C4-2B (cell line): ENCODE results near the gene MORN1.

Experiments used
- ZFX ChIP-seq: fragments of 450-650 bp; IDR thresholded peaks from 2 replicates; pipeline ENCODE4 v1.6.1; 2017
- TF ChIP-seq, protein P1 (sequence below): fragments of 450-650 bp; conservative IDR thresholded peaks from 2 replicates; pipeline ENCODE4 v1.5.1; 2017; ENCODE audit warnings: mild to moderate bottlenecking

DNA sequence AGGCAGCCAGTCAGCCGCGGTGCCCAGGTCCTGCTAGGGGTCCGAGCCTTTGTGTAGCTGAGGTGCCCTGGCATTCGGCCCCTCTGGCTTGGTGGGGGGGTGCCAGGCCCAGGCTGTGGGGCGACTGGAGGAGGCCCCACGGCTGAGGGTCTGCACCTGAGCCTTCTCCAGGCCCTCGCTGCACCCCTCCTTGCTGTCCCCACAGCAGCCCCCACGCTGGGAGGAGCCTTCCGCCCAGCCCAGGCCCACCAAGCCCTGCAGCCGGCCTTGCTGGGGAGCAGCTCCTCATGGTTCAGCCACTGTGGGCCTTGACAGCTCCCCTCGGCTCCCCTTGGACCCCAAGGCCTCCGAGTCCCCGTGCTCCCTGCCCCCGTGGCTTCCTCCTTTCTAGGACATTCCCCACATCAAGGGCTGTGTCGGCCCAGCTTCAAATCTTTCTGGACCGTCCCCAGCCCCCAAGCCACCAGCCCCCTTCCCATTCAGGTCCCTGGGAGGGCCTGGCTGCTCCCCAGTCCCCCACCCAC, 67.8 kb downstream of the MORN1 start:
- TF ChIP-seq, protein P1, sequence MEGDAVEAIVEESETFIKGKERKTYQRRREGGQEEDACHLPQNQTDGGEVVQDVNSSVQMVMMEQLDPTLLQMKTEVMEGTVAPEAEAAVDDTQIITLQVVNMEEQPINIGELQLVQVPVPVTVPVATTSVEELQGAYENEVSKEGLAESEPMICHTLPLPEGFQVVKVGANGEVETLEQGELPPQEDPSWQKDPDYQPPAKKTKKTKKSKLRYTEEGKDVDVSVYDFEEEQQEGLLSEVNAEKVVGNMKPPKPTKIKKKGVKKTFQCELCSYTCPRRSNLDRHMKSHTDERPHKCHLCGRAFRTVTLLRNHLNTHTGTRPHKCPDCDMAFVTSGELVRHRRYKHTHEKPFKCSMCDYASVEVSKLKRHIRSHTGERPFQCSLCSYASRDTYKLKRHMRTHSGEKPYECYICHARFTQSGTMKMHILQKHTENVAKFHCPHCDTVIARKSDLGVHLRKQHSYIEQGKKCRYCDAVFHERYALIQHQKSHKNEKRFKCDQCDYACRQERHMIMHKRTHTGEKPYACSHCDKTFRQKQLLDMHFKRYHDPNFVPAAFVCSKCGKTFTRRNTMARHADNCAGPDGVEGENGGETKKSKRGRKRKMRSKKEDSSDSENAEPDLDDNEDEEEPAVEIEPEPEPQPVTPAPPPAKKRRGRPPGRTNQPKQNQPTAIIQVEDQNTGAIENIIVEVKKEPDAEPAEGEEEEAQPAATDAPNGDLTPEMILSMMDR, result no peak
- TF ChIP-seq ZFX, result no peak
